Left ventricle myocardium superior (tissue), 1 donor: Measurements from ENCODE around the gene MBD5. TPM values are rescaled to one million over a fixed set of nuclear protein-coding genes. Genes with fewer than 3 reads are reported as not detected.
"Not testable (repeated sequence)": the region's sequence is repeated elsewhere in the genome, so short reads cannot be mapped to it uniquely, and the experiment has no call there.

Experiments used
- ATAC-seq: fragments of 200-7000 bp; cut with Tn5 transposase; one replicate; pipeline ENCODE4 v1.9.1; 2020; ENCODE audit warnings: mild to moderate bottlenecking, moderate library complexity
- DNase-seq: peaks from one replicate; pipeline ENCODE4 v3.0.0-alpha.2; 2020
- intact Hi-C: fragments of 100-400 bp; cut with micrococcal nuclease; formaldehyde crosslinking; loops from one replicate; pipeline ENCODE4 v1.11.0; 2022
- total RNA-seq: library from RNA; stranded (reverse); fragmentation: NEBNext Ultra II Directional; extraction: Animal tissue kit (Norgen Biotek cat#: 25700); gene quantifications from one replicate; pipeline ENCODE4 v1.2.1, GENCODE V29; 2021
- donor health status: DM: no; HTN: yes; CAD: no; lungs with severe emphysema.

Gene MBD5
- total RNA-seq, 1 donor from 2014 or later: 33.7 TPM

- intact Hi-C loops: no loop called here
- DNase-seq: no peak
- ATAC-seq: no peak
These were observed 506.8 kb downstream of the MBD5 start for GRCh38 chr2:148527488-148528340.

GRCh38 chr2:148528356-148529064 lies 507.6 kb downstream of the MBD5 start:
- ATAC-seq (no peak), DNase-seq (no peak)
- intact Hi-C loops: no loop called here

- DNase-seq: no peak
- intact Hi-C loops: no loop called here
- no peak for ATAC-seq
These were observed 508.9 kb downstream of the MBD5 start for GRCh38 chr2:148529745-148530144.

- ATAC-seq: no peak
- intact Hi-C loops: no loop called here
- DNase-seq: no peak
These were observed 509.5 kb downstream of the MBD5 start for GRCh38 chr2:148530350-148530749.

GRCh38 chr2:148531235-148531634 lies 510.3 kb downstream of the MBD5 start:
- DNase-seq: no peak
- intact Hi-C loops: no loop called here
- no peak for ATAC-seq

GRCh38 chr2:148531669-148532428 lies 511.0 kb downstream of the MBD5 start:
- ATAC-seq (no peak), DNase-seq (no peak)
- intact Hi-C loops: no loop called here

- ATAC-seq (no peak), DNase-seq (no peak)
- intact Hi-C loops: no loop called here
These were observed 512.1 kb downstream of the MBD5 start for GRCh38 chr2:148533004-148533403.

GRCh38 chr2:148533685-148534084 lies 512.8 kb downstream of the MBD5 start:
- intact Hi-C loops: no loop called here
- DNase-seq (no peak), ATAC-seq (no peak)

GRCh38 chr2:148534416-148535204 lies 513.7 kb downstream of the MBD5 start:
- intact Hi-C loops: no loop called here
- DNase-seq (peak; percentile 59), ATAC-seq (peak; percentile 86)

GRCh38 chr2:148538375-148538774 lies 517.5 kb downstream of the MBD5 start:
- no peak for DNase-seq
- ATAC-seq: no peak
- intact Hi-C loops: no loop called here

- no peak for ATAC-seq
- intact Hi-C loops: no loop called here
These were observed 519.1 kb downstream of the MBD5 start for GRCh38 chr2:148540022-148540421.

GRCh38 chr2:148541792-148542191 lies 520.9 kb downstream of the MBD5 start:
- intact Hi-C loops: no loop called here
- ATAC-seq: no peak
- no peak for DNase-seq

More at GRCh38 chr2:148540022-148540421, 519.1 kb downstream of the MBD5 start:
- no peak for DNase-seq

- intact Hi-C loops: no loop called here
- DNase-seq (no peak), ATAC-seq (no peak)
These were observed 521.7 kb downstream of the MBD5 start for GRCh38 chr2:148542614-148543013.

GRCh38 chr2:148543088-148543540 lies 522.2 kb downstream of the MBD5 start:
- ATAC-seq, DNase-seq, intact Hi-C loops: not testable (repeated sequence)

GRCh38 chr2:148545390-148546256 lies 524.7 kb downstream of the MBD5 start:
- ATAC-seq (no peak), DNase-seq (no peak)
- intact Hi-C loops: no loop called here

GRCh38 chr2:148546270-148546669 lies 525.4 kb downstream of the MBD5 start:
- intact Hi-C loops: no loop called here
- ATAC-seq (no peak), DNase-seq (no peak)

GRCh38 chr2:148548716-148549400 lies 528.0 kb downstream of the MBD5 start:
- DNase-seq: no peak
- no peak for ATAC-seq
- intact Hi-C loops: no loop called here
